Loucy (cell line): ENCODE measurements around the gene PLTP.
"Not testable (repeated sequence)": the region's sequence is repeated elsewhere in the genome, so short reads cannot be mapped to it uniquely, and the experiment has no call there.

ENCODE experiments used
- H2AFZ ChIP-seq: fragments of 200-600 bp; sonication (generic); 2 replicates; pipeline ENCODE4 v1.6.0; 2016; ENCODE audit warnings: antibody characterized with exemption, mild to moderate bottlenecking, low read length, moderate library complexity
- H3F3A ChIP-seq: fragments of 200-600 bp; 2 replicates; pipeline ENCODE4 v1.6.0; 2016; ENCODE audit warnings: antibody characterized with exemption, low read depth, mild to moderate bottlenecking
- H3K27me3 ChIP-seq: fragments of 200-600 bp; sonication (generic); 2 replicates; pipeline ENCODE4 v1.6.1; 2014; ENCODE audit warnings: low read length, mild to moderate bottlenecking; ENCODE audit not compliant: insufficient read depth, poor library complexity, severe bottlenecking
- H3K36me3 ChIP-seq: fragments of 200-600 bp; sonication (generic); 2 replicates; pipeline ENCODE4 v1.6.1; 2016; ENCODE audit warnings: low read length; ENCODE audit not compliant: insufficient read depth
- H3K4me1 ChIP-seq: fragments of 200-600 bp; sonication (generic); 2 replicates; pipeline ENCODE4 v1.5.1; 2014; ENCODE audit warnings: low read length, mild to moderate bottlenecking; ENCODE audit not compliant: insufficient read depth, poor library complexity, severe bottlenecking
- H3K4me2 ChIP-seq: fragments of 200-600 bp; sonication (generic); 2 replicates; pipeline ENCODE4 v1.6.0; 2014; ENCODE audit warnings: antibody characterized with exemption, low read length, low read depth, mild to moderate bottlenecking; ENCODE audit not compliant: poor library complexity, severe bottlenecking
- H3K4me3 ChIP-seq: fragments of 200-600 bp; sonication (generic); 2 replicates; pipeline ENCODE4 v1.5.1; 2014; ENCODE audit warnings: low read length, mild to moderate bottlenecking, mixed read lengths; ENCODE audit not compliant: poor library complexity, severe bottlenecking
- H3K79me2 ChIP-seq: fragments of 200-600 bp; sonication (generic); 2 replicates; pipeline ENCODE4 v1.6.1; 2014; ENCODE audit warnings: low read length; ENCODE audit not compliant: insufficient read depth
- H3K9ac ChIP-seq: fragments of 200-600 bp; sonication (generic); 2 replicates; pipeline ENCODE4 v1.6.0; 2014; ENCODE audit warnings: mild to moderate bottlenecking, low read depth, low read length, moderate library complexity; ENCODE audit not compliant: poor library complexity, severe bottlenecking
- H3K9me2 ChIP-seq: fragments of 200-600 bp; sonication (generic); replicated peaks from 2 replicates; pipeline ENCODE4 v1.6.1; 2016; ENCODE audit warnings: low read depth, low read length, mixed read lengths
- H3K9me3 ChIP-seq: fragments of 200-600 bp; sonication (generic); 2 replicates; pipeline ENCODE4 v1.6.1; 2014; ENCODE audit warnings: mild to moderate bottlenecking, antibody characterized with exemption, low read length, low read depth; ENCODE audit not compliant: insufficient read depth
- H4K20me1 ChIP-seq: fragments of 200-600 bp; sonication (generic); 2 replicates; pipeline ENCODE4 v1.6.0; 2014; ENCODE audit warnings: antibody characterized with exemption, low read length, mild to moderate bottlenecking; ENCODE audit not compliant: insufficient read depth, poor library complexity, severe bottlenecking
- EZH2phosphoT487 ChIP-seq: fragments of 200-600 bp; IDR thresholded peaks from 2 replicates; pipeline ENCODE4 v1.6.1; 2018; ENCODE audit warnings: antibody characterized with exemption, mild to moderate bottlenecking, moderate library complexity, borderline replicate concordance
- TF ChIP-seq, protein P1 (sequence below): fragments of 200-600 bp; sonication (generic); conservative IDR thresholded peaks from 2 replicates; pipeline ENCODE4 v1.5.1; 2014; ENCODE audit warnings: mild to moderate bottlenecking, antibody characterized with exemption, low read length

The PLTP gene

GRCh38 chr20:45958593-45958992 lies 46.6 kb upstream of the PLTP start:
- no peak overlapping the region for H3K4me2 ChIP-seq
- H3K36me3 ChIP-seq, result peaks cover 40% of the 10 kb centered on the region; the same call in 1 of the 2 replicates
- no peaks in the 10 kb centered on the region for H3K27me3 ChIP-seq

GRCh38 chr20:45957021-45957941 lies 45.3 kb upstream of the PLTP start:
- H3K9ac ChIP-seq, result no peak overlapping the region

More at GRCh38 chr20:45958593-45958992, 46.6 kb upstream of the PLTP start:
- no peak overlapping the region for H3K4me3 ChIP-seq
- TF ChIP-seq, protein P1, sequence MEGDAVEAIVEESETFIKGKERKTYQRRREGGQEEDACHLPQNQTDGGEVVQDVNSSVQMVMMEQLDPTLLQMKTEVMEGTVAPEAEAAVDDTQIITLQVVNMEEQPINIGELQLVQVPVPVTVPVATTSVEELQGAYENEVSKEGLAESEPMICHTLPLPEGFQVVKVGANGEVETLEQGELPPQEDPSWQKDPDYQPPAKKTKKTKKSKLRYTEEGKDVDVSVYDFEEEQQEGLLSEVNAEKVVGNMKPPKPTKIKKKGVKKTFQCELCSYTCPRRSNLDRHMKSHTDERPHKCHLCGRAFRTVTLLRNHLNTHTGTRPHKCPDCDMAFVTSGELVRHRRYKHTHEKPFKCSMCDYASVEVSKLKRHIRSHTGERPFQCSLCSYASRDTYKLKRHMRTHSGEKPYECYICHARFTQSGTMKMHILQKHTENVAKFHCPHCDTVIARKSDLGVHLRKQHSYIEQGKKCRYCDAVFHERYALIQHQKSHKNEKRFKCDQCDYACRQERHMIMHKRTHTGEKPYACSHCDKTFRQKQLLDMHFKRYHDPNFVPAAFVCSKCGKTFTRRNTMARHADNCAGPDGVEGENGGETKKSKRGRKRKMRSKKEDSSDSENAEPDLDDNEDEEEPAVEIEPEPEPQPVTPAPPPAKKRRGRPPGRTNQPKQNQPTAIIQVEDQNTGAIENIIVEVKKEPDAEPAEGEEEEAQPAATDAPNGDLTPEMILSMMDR, result no peak
- no peak for TF ChIP-seq EZH2phosphoT487
- H3K9ac ChIP-seq, result no peak overlapping the region
- no peaks in the 10 kb centered on the region for H3K79me2 ChIP-seq
- no peak overlapping the region for H2AFZ ChIP-seq
- H3K9me3 ChIP-seq, result no peaks in the 10 kb centered on the region
- no peaks in the 10 kb centered on the region for H4K20me1 ChIP-seq
- no peaks in the 10 kb centered on the region for H3K9me2 ChIP-seq
- H3F3A ChIP-seq, result no peaks in the 10 kb centered on the region
- no peaks in the 10 kb centered on the region for H3K4me1 ChIP-seq

GRCh38 chr20:45956326-45956725 lies 44.4 kb upstream of the PLTP start:
- H3K27me3 ChIP-seq, H3K4me2 ChIP-seq, H4K20me1 ChIP-seq, H3K9ac ChIP-seq, H3K9me3 ChIP-seq, H3K4me3 ChIP-seq, H3K4me1 ChIP-seq, H3K9me2 ChIP-seq, H2AFZ ChIP-seq, H3K79me2 ChIP-seq, H3F3A ChIP-seq: not testable (repeated sequence)
- H3K36me3 ChIP-seq, result peaks cover 36% of the 10 kb centered on the region; the same call in 1 of the 2 replicates

More at GRCh38 chr20:45957021-45957941, 45.3 kb upstream of the PLTP start:
- Histone ChIP-seq H4K20me1 (no peaks in the 10 kb centered on the region), H3K4me1 (no peaks in the 10 kb centered on the region), H3K4me3 (no peak overlapping the region), H3K9me2 (no peaks in the 10 kb centered on the region), H3F3A (no peaks in the 10 kb centered on the region), H3K36me3 (peaks cover 38% of the 10 kb centered on the region; the same call in 1 of the 2 replicates), H3K4me2 (no peak overlapping the region), H3K9me3 (no peaks in the 10 kb centered on the region), H3K79me2 (no peaks in the 10 kb centered on the region), H2AFZ (no peak overlapping the region), H3K27me3 (no peaks in the 10 kb centered on the region)
- no peak for TF ChIP-seq EZH2phosphoT487
- TF ChIP-seq, protein P1, result no peak
